ENCODE measurements around the gene PDE3A.

The PDE3A gene

DNA sequence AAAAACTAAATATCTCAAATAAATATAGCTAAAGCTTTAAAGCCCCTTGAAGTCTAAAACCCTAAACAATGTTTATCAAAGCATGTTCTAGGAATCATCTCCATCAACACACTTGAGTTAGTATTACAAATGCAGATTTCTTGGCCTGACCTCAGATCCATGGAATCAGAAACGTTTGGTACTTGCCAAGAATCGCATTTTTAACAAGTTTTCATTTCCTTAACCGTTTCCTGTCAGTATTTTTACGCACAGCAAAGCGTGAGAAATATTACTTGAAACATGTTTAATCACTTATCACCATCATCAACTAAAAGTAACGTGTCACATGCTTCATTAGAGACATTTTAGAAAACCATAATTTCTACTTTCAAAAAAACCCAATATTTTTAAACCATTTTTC lies 336.5 kb downstream of the PDE3A start:
- Histone ChIP-seq H3K27me3 (replicated peaks; ENCODE audit: control insufficient read depth, insufficient read depth, low read length) (no peaks in the 10 kb centered on the region), H3K4me3 (replicated peaks; ENCODE audit: low read depth, low read length) (no peak overlapping the region), H3K36me3 (ENCODE audit: control insufficient read depth, insufficient read depth, low read length) (no peaks in the 10 kb centered on the region)
- DNase-seq (ENCODE audit: extremely low read depth, insufficient read length), result no peak
- TF ChIP-seq, protein P1, sequence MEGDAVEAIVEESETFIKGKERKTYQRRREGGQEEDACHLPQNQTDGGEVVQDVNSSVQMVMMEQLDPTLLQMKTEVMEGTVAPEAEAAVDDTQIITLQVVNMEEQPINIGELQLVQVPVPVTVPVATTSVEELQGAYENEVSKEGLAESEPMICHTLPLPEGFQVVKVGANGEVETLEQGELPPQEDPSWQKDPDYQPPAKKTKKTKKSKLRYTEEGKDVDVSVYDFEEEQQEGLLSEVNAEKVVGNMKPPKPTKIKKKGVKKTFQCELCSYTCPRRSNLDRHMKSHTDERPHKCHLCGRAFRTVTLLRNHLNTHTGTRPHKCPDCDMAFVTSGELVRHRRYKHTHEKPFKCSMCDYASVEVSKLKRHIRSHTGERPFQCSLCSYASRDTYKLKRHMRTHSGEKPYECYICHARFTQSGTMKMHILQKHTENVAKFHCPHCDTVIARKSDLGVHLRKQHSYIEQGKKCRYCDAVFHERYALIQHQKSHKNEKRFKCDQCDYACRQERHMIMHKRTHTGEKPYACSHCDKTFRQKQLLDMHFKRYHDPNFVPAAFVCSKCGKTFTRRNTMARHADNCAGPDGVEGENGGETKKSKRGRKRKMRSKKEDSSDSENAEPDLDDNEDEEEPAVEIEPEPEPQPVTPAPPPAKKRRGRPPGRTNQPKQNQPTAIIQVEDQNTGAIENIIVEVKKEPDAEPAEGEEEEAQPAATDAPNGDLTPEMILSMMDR (IDR thresholded peaks at IDR 0.05; ENCODE audit: insufficient read depth, low read length, poor library complexity, severe bottlenecking), result no peak

DNA sequence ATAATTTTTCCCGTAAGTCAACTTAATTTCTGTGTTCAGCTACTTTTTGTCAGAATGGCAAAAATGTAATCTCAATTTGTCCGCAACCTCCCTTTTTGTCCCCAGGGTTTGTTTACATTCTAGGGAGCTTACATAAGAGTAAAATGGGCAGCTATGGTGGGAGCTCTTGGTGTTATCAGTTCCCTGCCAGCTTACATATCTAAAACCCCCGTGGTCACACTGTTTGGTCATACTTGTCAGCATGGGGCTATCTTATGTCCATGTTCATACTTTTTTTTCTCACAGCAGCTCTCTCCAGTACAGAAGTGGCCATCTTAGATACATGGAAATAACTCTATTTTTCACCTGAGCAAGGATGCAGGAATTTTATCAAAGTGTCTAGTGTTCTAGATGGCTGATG lies 343.5 kb downstream of the PDE3A start:
- Histone ChIP-seq H3K36me3 (ENCODE audit: control insufficient read depth, insufficient read depth, low read length) (no peaks in the 10 kb centered on the region), H3K27me3 (replicated peaks; ENCODE audit: control insufficient read depth, insufficient read depth, low read length) (no peaks in the 10 kb centered on the region), H3K4me3 (replicated peaks; ENCODE audit: low read depth, low read length) (no peak overlapping the region)
- no peak for DNase-seq (ENCODE audit: extremely low read depth, insufficient read length)
- TF ChIP-seq, protein P1 (IDR thresholded peaks at IDR 0.05; ENCODE audit: insufficient read depth, low read length, poor library complexity, severe bottlenecking), result no peak

DNA sequence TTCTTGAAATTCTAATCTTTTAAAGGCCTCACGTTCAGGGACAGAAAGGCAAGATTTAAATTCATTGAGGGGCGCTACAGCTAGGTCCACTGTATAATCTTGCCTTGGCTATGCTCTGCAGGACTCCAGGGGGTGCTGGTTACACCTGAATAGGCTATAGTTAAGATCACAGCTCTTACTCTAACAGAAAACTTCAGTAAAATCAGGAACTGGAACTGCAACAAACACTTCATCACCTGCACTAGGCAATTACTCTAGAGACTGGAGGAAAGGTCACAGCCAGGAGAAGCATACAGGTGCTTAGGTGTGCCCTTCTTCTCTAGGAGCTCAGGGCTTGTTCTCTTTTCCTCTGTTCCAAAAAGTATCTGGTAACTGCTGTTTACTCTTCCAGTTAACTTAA lies 347.7 kb downstream of the PDE3A start:
- TF ChIP-seq, protein P1 (IDR thresholded peaks at IDR 0.05; ENCODE audit: insufficient read depth, low read length, poor library complexity, severe bottlenecking), result no peak
- DNase-seq (ENCODE audit: extremely low read depth, insufficient read length), result no peak

DNA sequence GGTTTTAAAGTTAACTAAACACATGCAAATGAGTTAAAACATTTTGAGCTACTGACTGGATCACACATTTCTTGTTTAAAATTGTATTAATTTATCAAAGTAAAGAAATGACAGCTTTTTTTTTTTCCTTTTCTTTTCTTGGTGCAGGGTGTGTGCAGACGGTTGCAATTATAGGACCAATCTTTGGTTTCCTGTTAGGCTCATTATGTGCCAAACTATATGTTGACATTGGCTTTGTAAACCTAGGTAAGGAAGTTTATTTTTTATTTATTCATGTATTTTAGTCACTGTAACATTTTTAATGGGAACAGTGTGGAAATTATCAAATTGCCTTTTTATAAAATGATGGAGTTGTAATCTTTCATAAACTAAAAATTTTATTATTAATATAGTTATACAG lies 348.6 kb downstream of the PDE3A start:
- DNase-seq (ENCODE audit: extremely low read depth, insufficient read length), result no peak
- Histone ChIP-seq H3K4me3 (replicated peaks; ENCODE audit: low read depth, low read length) (no peak overlapping the region), H3K27me3 (replicated peaks; ENCODE audit: control insufficient read depth, insufficient read depth, low read length) (no peaks in the 10 kb centered on the region), H3K36me3 (ENCODE audit: control insufficient read depth, insufficient read depth, low read length) (no peaks in the 10 kb centered on the region)
- TF ChIP-seq, protein P1 (IDR thresholded peaks at IDR 0.05; ENCODE audit: insufficient read depth, low read length, poor library complexity, severe bottlenecking), result no peak

More for the DNA sequence above, 347.7 kb downstream of the PDE3A start:
- no peaks in the 10 kb centered on the region for H3K36me3 ChIP-seq (ENCODE audit: control insufficient read depth, insufficient read depth, low read length)
- H3K4me3 ChIP-seq (replicated peaks; ENCODE audit: low read depth, low read length), result no peak overlapping the region
- no peaks in the 10 kb centered on the region for H3K27me3 ChIP-seq (replicated peaks; ENCODE audit: control insufficient read depth, insufficient read depth, low read length)

DNA sequence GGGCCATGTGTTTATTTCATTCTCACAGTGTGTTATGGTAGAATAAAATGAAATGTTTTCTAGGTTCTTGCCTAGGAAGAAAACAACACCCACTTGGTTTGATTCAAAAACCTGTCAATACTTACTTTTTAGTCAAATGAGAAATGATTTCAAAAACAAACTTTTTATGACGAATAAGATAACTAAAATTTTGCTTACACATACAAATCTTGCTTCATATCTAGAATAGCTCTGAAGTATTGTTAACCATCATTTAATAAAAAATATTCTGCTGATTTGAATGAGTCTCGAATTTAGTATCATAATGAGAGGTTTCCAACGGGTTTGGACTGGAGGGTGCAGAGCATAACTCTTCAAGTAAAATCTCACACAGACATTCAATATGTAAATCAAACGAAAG lies 350.0 kb downstream of the PDE3A start:
- TF ChIP-seq, protein P1 (IDR thresholded peaks at IDR 0.05; ENCODE audit: insufficient read depth, low read length, poor library complexity, severe bottlenecking), result no peak
- no peak overlapping the region for H3K4me3 ChIP-seq (replicated peaks; ENCODE audit: low read depth, low read length)
- H3K36me3 ChIP-seq (ENCODE audit: control insufficient read depth, insufficient read depth, low read length), result no peaks in the 10 kb centered on the region
- DNase-seq (ENCODE audit: extremely low read depth, insufficient read length), result no peak
- no peaks in the 10 kb centered on the region for H3K27me3 ChIP-seq (replicated peaks; ENCODE audit: control insufficient read depth, insufficient read depth, low read length)

GRCh38 chr12:20722142-20722541 lies 353.8 kb downstream of the PDE3A start:
- TF ChIP-seq, protein P1 (IDR thresholded peaks at IDR 0.05; ENCODE audit: insufficient read depth, low read length, poor library complexity, severe bottlenecking), result no peak
- no peaks in the 10 kb centered on the region for H3K36me3 ChIP-seq (ENCODE audit: control insufficient read depth, insufficient read depth, low read length)
- H3K4me3 ChIP-seq (replicated peaks; ENCODE audit: low read depth, low read length), result no peak overlapping the region
- H3K27me3 ChIP-seq (replicated peaks; ENCODE audit: control insufficient read depth, insufficient read depth, low read length), result no peaks in the 10 kb centered on the region
- no peak for DNase-seq (ENCODE audit: extremely low read depth, insufficient read length)
